Breast epithelium (tissue), 4 donors: Measurements from ENCODE around the gene KDM4B. TPM values are rescaled to one million over a fixed set of nuclear protein-coding genes. Genes with fewer than 3 reads are reported as not detected.
A peak's percentile ranks its signal among the peaks of the same experiment; 100 is the strongest.

ENCODE experiments used
- DNase-seq, 2 donors: peaks; one replicate each; pipeline ENCODE4 v3.0.0-alpha.2; 2019; ENCODE audit warnings: low spot score in 2 of 2
- H3K27ac ChIP-seq, 2 donors: fragments of 200-600 bp; sonication (generic) in 1 of 2; one replicate each; pipeline ENCODE4 v1.5.1; 2016 to 2019; ENCODE audit warnings: mild to moderate bottlenecking in 1 of 2
- H3K27me3 ChIP-seq, 2 donors: fragments of 200-600 bp; sonication (generic) in 1 of 2; one replicate each; pipeline versions ENCODE4 v1.5.1 to v1.6.0; 2017 to 2019; ENCODE audit warnings: control low read depth in 1 of 2, mild to moderate bottlenecking in 1 of 2
- H3K36me3 ChIP-seq: fragments of 200-600 bp; one replicate; pipeline ENCODE4 v1.5.1; 2019
- H3K4me1 ChIP-seq, 2 donors: fragments of 200-600 bp; sonication (generic); one replicate each; pipeline ENCODE4 v1.5.1; 2016 to 2019; ENCODE audit warnings: control low read depth in 1 of 2
- H3K4me3 ChIP-seq, 3 donors: fragments of 200-600 bp; sonication (generic); 1 replicate in 2 of 3; 2 replicates in 1 of 3; pipeline ENCODE4 v1.5.1; 2016 to 2019; ENCODE audit warnings: mild to moderate bottlenecking in 3 of 3, moderate library complexity in 2 of 3
- H3K9me3 ChIP-seq, 2 donors: fragments of 200-600 bp; sonication (generic) in 1 of 2; one replicate each; pipeline ENCODE4 v1.5.1; 2016 to 2019; ENCODE audit warnings: control low read depth in 1 of 2
- POLR2A ChIP-seq: fragments of 450-650 bp; IDR thresholded peaks from one replicate; pipeline ENCODE4 v1.6.1; 2016; ENCODE audit warnings: antibody characterized with exemption, mild to moderate bottlenecking, moderate library complexity
- POLR2AphosphoS5 ChIP-seq, 3 donors: sonication (generic); formaldehyde crosslinking; IDR thresholded peaks; one replicate each; pipeline ENCODE4 v1.6.1; 2017; ENCODE audit warnings: antibody characterized with exemption in 3 of 3
- intact Hi-C: fragments of 100-400 bp; cut with DNase I; formaldehyde crosslinking; loops from one replicate; pipeline ENCODE4 v1.15.1; 2023; ENCODE audit warnings: low total_unique reads
- total RNA-seq, 3 donors: library from RNA; depleted of rRNA; stranded (reverse); fragments of >200 nt; gene quantifications; one replicate each; pipeline ENCODE4 v1.1.0, GENCODE V29; 2016
- TF ChIP-seq, protein P1 (sequence below), 3 donors: fragments of 450-650 bp; IDR thresholded peaks; one replicate each; pipeline ENCODE4 v1.5.1; 2016 to 2017; ENCODE audit warnings: antibody characterized with exemption in 3 of 3, mild to moderate bottlenecking in 3 of 3, moderate library complexity in 3 of 3

KDM4B gene
- total RNA-seq, 3 donors from 2014 or later, result 25.0 to 55.3 (median 40.3) TPM

DNA sequence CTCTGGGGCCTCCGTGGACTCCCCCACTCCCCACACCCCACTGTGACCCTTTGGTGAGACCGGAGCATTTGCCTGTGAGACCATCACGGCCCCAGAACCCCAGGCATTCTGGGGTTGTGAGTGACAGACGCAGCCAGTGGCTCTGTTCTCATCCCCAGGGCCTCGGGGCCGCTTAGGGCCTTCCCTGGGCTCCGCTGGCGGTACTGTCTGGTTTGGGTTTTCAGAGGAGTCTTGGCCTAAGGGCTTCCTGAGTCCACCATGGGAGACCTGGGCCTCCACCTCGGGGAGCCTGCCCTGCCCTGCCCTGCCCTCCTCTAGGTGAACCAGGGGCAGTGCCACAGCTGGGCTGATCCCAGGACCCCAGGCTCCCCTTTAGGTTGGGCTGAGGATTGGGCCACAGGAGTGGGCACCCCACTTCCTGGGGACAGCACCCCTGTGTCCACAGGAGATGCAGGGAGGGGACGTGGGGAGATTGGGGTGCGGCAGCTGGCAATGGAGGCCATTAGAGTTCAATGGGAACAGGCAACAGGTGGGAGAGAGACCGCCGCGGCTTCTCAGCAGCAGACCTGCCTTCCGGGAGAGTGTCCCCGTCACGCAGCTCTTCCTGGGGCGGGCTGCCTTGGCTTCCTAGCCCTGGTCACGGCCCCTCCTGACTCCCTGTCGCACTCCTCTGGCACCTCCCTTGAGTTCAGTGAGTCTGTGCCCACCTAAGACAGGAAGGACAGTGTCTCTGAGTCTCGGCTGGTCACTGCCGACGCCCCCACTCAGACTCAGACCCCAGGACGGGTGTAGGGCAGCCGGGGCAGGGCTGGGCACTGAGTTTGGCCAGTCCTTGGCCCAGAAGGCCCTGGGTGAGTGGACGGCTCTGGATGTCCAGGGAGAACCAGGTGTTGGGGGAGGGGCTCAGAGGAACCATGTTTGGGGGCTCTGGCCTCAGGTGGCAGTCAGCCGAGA is 164.1 kb downstream of the KDM4B start:
- no peak for DNase-seq
- Histone ChIP-seq H3K27ac (peak overlapping the region; percentile 23 to 38), H3K27me3 (no peaks in the 10 kb centered on the region), H3K4me1 (peaks cover 0 to 4% of the 10 kb centered on the region in 2 donors), H3K4me3 (no peak overlapping the region), H3K9me3 (no peaks in the 10 kb centered on the region), H3K36me3 (peaks cover 11% of the 10 kb centered on the region)
- intact Hi-C loops, result no loop called here
- TF ChIP-seq POLR2AphosphoS5 (IDR thresholded peaks at IDR 0.05) (no peak), POLR2A (no peak)

- no peak overlapping the region for H3K27ac ChIP-seq
- H3K36me3 ChIP-seq, result peaks cover 11% of the 10 kb centered on the region
- no peaks in the 10 kb centered on the region for H3K9me3 ChIP-seq
- H3K4me1 ChIP-seq, result no peaks in the 10 kb centered on the region
- TF ChIP-seq POLR2AphosphoS5 (IDR thresholded peaks at IDR 0.05) (no peak), POLR2A (no peak)
- TF ChIP-seq, protein P1, sequence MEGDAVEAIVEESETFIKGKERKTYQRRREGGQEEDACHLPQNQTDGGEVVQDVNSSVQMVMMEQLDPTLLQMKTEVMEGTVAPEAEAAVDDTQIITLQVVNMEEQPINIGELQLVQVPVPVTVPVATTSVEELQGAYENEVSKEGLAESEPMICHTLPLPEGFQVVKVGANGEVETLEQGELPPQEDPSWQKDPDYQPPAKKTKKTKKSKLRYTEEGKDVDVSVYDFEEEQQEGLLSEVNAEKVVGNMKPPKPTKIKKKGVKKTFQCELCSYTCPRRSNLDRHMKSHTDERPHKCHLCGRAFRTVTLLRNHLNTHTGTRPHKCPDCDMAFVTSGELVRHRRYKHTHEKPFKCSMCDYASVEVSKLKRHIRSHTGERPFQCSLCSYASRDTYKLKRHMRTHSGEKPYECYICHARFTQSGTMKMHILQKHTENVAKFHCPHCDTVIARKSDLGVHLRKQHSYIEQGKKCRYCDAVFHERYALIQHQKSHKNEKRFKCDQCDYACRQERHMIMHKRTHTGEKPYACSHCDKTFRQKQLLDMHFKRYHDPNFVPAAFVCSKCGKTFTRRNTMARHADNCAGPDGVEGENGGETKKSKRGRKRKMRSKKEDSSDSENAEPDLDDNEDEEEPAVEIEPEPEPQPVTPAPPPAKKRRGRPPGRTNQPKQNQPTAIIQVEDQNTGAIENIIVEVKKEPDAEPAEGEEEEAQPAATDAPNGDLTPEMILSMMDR (IDR thresholded peaks at IDR 0.05), result no peak
- DNase-seq, result no peak
- intact Hi-C loops, result no loop called here
- H3K4me3 ChIP-seq, result no peak overlapping the region
- no peaks in the 10 kb centered on the region for H3K27me3 ChIP-seq
Measured at GRCh38 chr19:5133986-5134595, 165.2 kb downstream of the KDM4B start.

- no peak overlapping the region for H3K27ac ChIP-seq
Measured at GRCh38 chr19:5134691-5135090, 165.8 kb downstream of the KDM4B start.

DNA sequence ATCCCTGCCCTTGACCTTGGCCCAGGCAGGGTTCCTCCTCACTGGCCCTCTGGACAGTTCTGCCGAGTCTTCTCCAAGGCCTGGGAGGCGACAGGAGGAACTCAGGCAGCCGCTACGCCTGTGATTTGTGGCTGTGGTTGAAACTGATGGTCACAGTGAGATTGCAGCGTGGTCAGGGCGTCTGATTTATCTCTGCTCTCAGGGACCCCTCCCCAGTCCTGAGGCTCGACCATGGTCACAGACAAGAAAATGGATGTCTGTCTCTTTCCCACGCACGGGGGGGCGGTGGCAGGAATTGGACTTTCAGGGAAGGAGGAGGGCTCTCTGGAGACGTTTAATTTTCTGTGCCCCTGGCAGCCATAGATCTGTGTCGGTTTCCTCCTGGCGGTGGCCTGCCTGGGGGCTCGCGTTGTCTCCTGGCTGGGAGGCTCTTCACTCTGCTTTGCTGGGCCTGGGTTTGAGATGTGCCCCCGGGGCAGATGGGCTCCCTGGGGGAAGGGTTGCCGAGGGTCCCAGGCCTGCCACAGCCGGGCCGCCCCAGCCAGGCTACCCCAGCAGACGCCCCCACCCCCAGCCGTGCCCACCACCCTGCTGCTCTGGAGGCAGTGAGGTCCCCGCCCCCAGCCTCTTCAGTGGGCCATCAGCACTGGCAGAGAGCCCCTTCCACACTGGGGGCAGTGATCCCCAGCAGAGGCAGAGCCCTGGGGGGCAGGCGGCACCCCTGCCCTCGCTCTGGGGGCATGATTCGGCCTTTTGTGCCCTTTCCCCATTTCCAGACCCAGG is 167.4 kb downstream of the KDM4B start:
- no peak for DNase-seq
- H3K4me3 ChIP-seq, result no peak overlapping the region
- intact Hi-C loops, result no loop called here
- H3K36me3 ChIP-seq, result peaks cover 11% of the 10 kb centered on the region
- no peaks in the 10 kb centered on the region for H3K9me3 ChIP-seq
- H3K27me3 ChIP-seq, result no peaks in the 10 kb centered on the region
- TF ChIP-seq POLR2AphosphoS5 (IDR thresholded peaks at IDR 0.05) (no peak), POLR2A (no peak)
- TF ChIP-seq, protein P1 (IDR thresholded peaks at IDR 0.05), result no peak
- peak overlapping the region in 1 of 2 donors; percentile 12 for H3K27ac ChIP-seq
- H3K4me1 ChIP-seq, result no peaks in the 10 kb centered on the region

More at GRCh38 chr19:5134691-5135090, 165.8 kb downstream of the KDM4B start:
- peaks cover 11% of the 10 kb centered on the region for H3K36me3 ChIP-seq
- no peak overlapping the region for H3K4me3 ChIP-seq
- intact Hi-C loops, result no loop called here
- no peaks in the 10 kb centered on the region for H3K9me3 ChIP-seq
- TF ChIP-seq POLR2A (no peak), POLR2AphosphoS5 (IDR thresholded peaks at IDR 0.05) (no peak)
- TF ChIP-seq, protein P1 (IDR thresholded peaks at IDR 0.05), result no peak
- no peak for DNase-seq
- H3K4me1 ChIP-seq, result no peaks in the 10 kb centered on the region
- no peaks in the 10 kb centered on the region for H3K27me3 ChIP-seq

DNA sequence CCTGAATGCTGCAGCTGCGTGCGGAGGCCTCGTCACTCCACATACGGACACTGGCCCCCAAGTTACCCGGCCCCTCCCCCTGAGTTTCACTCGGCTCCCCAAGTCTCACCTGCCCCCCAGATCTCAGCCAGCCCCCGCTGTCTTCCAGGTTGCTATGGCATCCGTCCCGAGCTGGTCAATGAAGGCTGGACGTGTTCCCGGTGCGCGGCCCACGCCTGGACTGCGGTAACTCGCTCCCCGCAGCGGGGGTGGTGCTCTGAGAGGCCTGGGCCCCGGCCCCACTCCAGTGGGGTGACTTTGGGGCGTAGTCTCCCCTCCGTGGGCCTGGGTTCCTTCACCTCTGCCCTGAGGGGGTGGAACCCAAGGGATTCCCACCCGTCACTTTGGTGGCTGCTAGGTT is 168.2 kb downstream of the KDM4B start:
- H3K36me3 ChIP-seq, result peaks cover 11% of the 10 kb centered on the region
- TF ChIP-seq POLR2AphosphoS5 (IDR thresholded peaks at IDR 0.05) (no peak), POLR2A (no peak)
- TF ChIP-seq, protein P1 (IDR thresholded peaks at IDR 0.05), result no peak

More for the DNA sequence above, 168.2 kb downstream of the KDM4B start:
- Histone ChIP-seq H3K4me1 (no peaks in the 10 kb centered on the region), H3K4me3 (no peak overlapping the region), H3K27ac (peak overlapping the region in 1 of 2 donors; percentile 19), H3K9me3 (no peaks in the 10 kb centered on the region), H3K27me3 (no peaks in the 10 kb centered on the region)
- intact Hi-C loops, result no loop called here
- no peak for DNase-seq
